ENCODE data around the gene KIF1B.

KIF1B gene

DNA sequence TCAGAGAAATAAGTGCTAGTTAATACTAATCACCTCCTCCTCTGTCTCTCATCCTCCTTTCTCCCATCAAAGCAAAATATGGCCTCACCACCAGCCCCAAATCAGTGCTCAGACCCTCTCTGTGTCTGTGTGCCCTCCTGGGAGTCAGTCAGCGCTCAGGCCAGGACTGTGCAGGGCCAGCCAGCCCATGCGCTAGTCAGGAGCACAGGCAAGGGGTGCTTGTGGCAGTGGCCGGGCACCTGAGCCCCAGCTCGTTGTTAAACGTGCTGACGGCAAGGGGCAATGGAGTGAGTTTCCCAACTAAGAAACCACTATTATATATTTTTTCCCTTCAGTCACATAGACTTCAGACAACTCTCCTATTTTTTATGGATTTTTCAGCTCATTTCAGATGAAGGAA lies 169.3 kb downstream of the KIF1B start:
- no peak overlapping the region for H3K27ac ChIP-seq
- no peak for TF ChIP-seq ZFX (IDR thresholded peaks at IDR 0.05; ENCODE audit: borderline replicate concordance)
- TF ChIP-seq, protein P1, sequence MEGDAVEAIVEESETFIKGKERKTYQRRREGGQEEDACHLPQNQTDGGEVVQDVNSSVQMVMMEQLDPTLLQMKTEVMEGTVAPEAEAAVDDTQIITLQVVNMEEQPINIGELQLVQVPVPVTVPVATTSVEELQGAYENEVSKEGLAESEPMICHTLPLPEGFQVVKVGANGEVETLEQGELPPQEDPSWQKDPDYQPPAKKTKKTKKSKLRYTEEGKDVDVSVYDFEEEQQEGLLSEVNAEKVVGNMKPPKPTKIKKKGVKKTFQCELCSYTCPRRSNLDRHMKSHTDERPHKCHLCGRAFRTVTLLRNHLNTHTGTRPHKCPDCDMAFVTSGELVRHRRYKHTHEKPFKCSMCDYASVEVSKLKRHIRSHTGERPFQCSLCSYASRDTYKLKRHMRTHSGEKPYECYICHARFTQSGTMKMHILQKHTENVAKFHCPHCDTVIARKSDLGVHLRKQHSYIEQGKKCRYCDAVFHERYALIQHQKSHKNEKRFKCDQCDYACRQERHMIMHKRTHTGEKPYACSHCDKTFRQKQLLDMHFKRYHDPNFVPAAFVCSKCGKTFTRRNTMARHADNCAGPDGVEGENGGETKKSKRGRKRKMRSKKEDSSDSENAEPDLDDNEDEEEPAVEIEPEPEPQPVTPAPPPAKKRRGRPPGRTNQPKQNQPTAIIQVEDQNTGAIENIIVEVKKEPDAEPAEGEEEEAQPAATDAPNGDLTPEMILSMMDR (IDR thresholded peaks at IDR 0.05): no peak

DNA sequence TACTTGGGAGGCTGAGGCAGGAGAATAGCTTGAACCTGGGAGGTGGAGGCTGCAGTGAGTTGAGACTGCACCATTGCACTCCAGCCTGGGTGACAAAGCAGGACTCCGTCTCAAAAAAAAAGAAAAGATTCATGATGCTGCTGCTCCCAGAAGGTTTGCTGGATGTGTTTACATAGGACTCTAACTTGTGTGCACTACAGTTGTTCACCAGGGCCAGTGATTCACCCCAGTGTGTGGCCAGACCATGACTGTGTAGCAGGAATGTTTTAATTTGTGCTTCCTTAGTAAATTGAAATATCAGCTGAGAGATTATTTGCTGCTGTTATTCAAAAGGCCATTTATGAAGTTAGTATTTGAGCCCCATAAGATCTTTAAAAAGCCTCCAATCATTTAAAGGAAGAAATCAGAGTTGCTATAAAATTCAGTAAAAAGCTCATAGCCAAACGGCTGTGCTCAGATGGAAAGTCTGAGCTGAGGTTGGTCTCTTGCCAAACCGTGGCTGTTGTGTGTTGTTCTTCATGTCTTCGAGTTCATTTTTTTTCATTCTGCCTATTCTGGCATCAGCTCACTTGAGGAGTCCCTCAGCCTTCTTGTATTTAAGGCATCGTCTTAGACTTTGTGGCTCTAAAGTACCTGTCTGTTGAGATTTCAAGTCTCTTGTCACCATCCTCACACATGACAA lies 170.4 kb downstream of the KIF1B start:
- no peak overlapping the region for H3K27ac ChIP-seq
- TF ChIP-seq, protein P1 (IDR thresholded peaks at IDR 0.05): no peak
- TF ChIP-seq ZFX (IDR thresholded peaks at IDR 0.05; ENCODE audit: borderline replicate concordance): no peak

DNA sequence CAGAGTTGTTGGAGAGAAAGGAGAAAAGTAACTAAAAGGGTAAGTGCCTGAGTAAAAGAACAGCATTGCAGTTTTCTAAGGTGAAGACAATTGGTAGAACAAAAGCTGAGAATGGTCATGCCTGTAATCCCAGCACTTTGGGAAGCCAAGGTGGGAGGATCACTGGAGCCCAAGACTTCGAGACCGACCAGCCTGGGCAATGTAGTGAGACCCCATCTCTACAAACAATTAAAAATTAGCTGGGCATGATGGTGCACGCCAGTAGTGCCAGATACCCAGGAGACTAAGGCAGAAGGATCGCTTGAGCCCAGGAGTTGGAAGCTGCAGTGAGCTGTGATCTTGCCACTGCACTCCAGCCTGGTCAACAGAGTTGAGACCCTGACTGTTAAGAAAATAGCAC lies 173.3 kb downstream of the KIF1B start:
- H3K27ac ChIP-seq: no peak overlapping the region
- TF ChIP-seq, protein P1 (IDR thresholded peaks at IDR 0.05): no peak
- no peak for TF ChIP-seq ZFX (IDR thresholded peaks at IDR 0.05; ENCODE audit: borderline replicate concordance)

DNA sequence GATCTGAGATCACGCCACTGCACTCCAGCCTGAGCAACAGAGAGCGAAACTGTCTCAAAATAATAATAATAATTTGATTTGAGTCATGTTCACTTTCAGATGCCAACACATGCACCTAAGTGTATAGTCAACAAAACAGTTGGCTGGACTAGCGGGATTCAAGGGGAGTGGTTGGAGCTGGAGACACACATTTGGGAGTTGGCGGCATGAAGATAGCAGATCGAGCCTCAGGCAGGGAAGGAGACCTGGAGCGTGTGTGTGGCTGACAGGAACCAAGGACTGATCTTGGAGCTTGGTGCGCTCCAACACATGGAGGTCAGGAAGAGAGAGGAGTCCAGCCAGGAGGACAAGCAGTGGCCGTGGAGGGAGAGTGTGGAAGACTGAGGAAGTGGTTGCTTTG lies 173.8 kb downstream of the KIF1B start:
- no peak for TF ChIP-seq ZFX (IDR thresholded peaks at IDR 0.05; ENCODE audit: borderline replicate concordance)
- TF ChIP-seq, protein P1 (IDR thresholded peaks at IDR 0.05): no peak
- no peak overlapping the region for H3K27ac ChIP-seq

DNA sequence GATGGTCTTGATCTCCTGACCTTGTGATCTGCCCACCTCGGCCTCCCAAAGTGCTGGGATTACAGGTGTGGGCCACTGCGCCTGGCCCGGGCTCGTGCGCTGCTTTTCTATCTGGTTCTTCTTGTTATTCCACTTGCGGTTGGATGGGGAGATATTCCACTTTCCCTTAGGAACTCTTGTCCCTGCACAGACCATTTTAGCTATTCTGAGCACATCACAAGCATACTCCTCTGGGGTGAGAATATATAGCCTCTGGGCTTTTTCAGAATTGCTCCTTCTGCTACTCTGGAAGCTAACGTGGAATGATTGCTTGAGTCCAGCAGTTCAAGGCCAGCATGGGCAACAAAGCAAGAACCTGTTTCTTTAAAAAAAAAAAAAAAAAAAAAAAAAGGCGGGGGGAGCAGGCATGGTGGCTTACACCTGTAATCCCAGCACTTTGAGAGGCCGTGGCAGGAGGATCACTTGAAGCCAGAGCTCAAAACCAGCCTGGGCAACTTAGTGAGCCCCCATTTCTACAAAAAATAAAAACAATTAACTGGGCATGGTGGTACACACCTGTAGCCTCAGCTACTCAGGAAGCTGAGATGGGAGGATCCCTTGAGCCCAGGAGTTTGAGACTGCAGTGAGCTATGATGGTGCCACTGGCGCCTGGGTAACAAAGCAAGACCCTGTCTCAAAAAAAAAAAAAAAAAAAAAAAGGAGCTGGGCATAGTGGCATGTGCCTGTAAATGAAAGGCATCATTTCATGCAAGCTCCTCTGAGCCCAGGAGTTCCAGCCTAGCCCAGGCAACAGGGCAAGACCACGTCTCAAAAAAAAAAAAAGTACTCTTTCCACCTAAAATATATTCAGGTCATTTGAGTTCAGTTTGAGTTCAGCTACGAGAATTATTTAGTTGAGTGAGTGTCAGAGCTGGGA lies 176.6 kb downstream of the KIF1B start:
- TF ChIP-seq, protein P1 (IDR thresholded peaks at IDR 0.05): no peak
- TF ChIP-seq ZFX (IDR thresholded peaks at IDR 0.05; ENCODE audit: borderline replicate concordance): no peak
- H3K27ac ChIP-seq: no peak overlapping the region

DNA sequence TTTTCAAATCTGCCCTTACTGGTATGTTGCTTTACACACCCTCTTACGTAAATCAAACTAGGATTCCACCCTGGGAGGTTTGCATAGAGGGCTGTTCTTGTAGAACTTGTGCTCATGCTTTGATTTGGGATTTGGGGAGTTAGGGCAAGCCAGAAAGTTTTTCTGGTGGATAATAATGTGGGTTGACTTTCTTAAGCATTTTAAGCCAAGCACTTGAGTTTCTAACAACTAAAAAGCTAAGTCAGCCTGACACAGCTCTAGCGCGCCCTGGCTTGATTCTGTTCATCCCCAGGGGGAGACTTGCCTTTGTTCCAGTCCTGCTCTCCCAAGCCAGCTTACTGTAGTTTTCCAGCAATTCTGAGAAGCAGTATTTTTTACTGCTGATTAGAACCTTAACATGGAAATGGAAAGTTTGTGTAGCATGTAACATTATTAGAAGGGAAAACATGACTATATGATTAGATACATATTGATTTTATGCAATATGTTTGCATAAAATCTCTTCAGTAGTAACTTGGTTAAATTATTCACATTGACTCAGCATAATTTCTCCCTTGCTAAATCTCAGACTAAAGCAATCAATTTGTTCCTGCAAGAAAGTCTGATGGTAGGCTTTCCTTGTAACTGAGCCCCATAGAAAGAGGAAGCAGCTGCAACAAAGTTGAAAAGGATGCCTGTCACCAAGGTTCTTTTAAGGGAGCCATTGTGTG lies 177.5 kb downstream of the KIF1B start:
- no peak for TF ChIP-seq ZFX (IDR thresholded peaks at IDR 0.05; ENCODE audit: borderline replicate concordance)
- TF ChIP-seq, protein P1 (IDR thresholded peaks at IDR 0.05): no peak
- no peak overlapping the region for H3K27ac ChIP-seq

Data from 22Rv1 (cell line).